Right atrium auricular region (tissue), 2 donors: ENCODE measurements around the gene KRT72. TPM values are rescaled to one million over a fixed set of nuclear protein-coding genes. Genes with fewer than 3 reads are reported as not detected.

Experiments used
- DNase-seq: peaks from one replicate; pipeline ENCODE4 v3.0.0-alpha.2; 2019; ENCODE audit warnings: low spot score
- H3K27ac ChIP-seq, 2 donors: fragments of 200-600 bp; sonication (generic); 1 replicate in 1 of 2; 2 replicates in 1 of 2; pipeline ENCODE4 v1.5.1; 2016 to 2019
- H3K27me3 ChIP-seq, 2 donors: fragments of 200-600 bp; sonication (generic); one replicate each; pipeline versions ENCODE4 v1.5.1 to v1.6.0; 2017 to 2019
- H3K36me3 ChIP-seq: fragments of 200-600 bp; sonication (generic); one replicate; pipeline ENCODE4 v1.5.1; 2016
- H3K4me1 ChIP-seq, 2 donors: fragments of 200-600 bp; sonication (generic); one replicate each; pipeline versions ENCODE4 v1.5.1 to v1.6.0; 2017 to 2019
- H3K4me3 ChIP-seq, 2 donors: fragments of 200-600 bp; sonication (generic); 1 replicate in 1 of 2; 2 replicates in 1 of 2; pipeline ENCODE4 v1.5.1; 2017 to 2019; ENCODE audit warnings: mild to moderate bottlenecking in 1 of 2, moderate library complexity in 1 of 2
- H3K9me3 ChIP-seq, 2 donors: fragments of 200-600 bp; sonication (generic); one replicate each; pipeline ENCODE4 v1.5.1; 2019
- total RNA-seq, 2 donors: library from RNA; depleted of rRNA; stranded (reverse); fragments of >200 nt; gene quantifications; one replicate each; pipeline ENCODE4 v1.1.0, GENCODE V29; 2016
- TF ChIP-seq, protein P1 (sequence below), 2 donors: fragments of 200-600 bp; sonication (generic); IDR thresholded peaks; one replicate each; pipeline ENCODE4 v1.5.1; 2019; ENCODE audit warnings: antibody characterized with exemption in 2 of 2

The KRT72 gene
- total RNA-seq, 2 donors from 2014 or later = not detected

DNA sequence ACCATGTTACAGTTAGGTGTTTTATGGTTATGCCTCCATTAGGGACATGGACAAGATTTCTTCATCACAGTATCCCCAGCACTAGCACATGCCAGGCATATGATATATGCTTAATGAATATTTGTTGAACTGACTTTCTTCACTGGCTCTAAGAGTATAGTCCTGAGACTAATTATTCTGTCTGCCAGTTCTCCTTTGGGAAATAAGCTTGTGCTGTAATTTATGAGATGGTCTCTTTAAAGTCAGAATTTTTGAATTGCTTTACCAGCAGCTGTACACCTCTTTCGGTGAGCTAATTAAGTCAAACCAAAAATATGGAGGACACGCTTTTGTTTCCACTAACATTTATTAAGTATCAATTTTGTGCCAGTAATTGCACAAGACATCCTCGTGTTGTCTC, 4.8 kb upstream of the KRT72 start:
- Histone ChIP-seq H3K4me1 (peaks cover 0 to 3% of the 10 kb centered on the region in 2 donors), H3K36me3 (no peaks in the 10 kb centered on the region), H3K27me3 (peaks cover 2 to 5% of the 10 kb centered on the region in 2 donors), H3K27ac (no peak overlapping the region), H3K4me3 (no peak overlapping the region), H3K9me3 (no peaks in the 10 kb centered on the region)
- no peak for DNase-seq
- TF ChIP-seq, protein P1, sequence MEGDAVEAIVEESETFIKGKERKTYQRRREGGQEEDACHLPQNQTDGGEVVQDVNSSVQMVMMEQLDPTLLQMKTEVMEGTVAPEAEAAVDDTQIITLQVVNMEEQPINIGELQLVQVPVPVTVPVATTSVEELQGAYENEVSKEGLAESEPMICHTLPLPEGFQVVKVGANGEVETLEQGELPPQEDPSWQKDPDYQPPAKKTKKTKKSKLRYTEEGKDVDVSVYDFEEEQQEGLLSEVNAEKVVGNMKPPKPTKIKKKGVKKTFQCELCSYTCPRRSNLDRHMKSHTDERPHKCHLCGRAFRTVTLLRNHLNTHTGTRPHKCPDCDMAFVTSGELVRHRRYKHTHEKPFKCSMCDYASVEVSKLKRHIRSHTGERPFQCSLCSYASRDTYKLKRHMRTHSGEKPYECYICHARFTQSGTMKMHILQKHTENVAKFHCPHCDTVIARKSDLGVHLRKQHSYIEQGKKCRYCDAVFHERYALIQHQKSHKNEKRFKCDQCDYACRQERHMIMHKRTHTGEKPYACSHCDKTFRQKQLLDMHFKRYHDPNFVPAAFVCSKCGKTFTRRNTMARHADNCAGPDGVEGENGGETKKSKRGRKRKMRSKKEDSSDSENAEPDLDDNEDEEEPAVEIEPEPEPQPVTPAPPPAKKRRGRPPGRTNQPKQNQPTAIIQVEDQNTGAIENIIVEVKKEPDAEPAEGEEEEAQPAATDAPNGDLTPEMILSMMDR (IDR thresholded peaks at IDR 0.05) = no peak

DNA sequence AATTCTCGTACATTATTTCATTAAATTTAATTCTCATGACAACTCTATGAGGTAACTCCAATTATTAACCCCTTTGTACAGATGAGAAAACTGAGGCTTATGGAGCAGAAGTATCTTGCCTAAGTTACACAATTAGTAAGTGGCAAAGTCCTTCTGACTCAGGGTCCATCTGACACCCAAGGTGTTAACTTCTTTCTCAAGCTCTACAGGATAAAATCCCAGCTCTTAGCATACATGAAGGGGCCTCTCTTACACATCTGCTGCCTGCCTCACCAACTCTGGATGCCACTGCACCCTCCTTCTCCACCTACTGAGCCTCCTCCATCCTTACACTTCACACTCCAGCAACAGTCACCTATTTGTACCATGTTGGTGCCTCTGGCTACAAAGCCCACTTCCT, 4.3 kb upstream of the KRT72 start:
- TF ChIP-seq, protein P1 (IDR thresholded peaks at IDR 0.05) = no peak
- Histone ChIP-seq H3K27me3 (peaks cover 1 to 2% of the 10 kb centered on the region in 2 donors), H3K27ac (no peak overlapping the region), H3K9me3 (no peaks in the 10 kb centered on the region), H3K4me1 (peaks cover 0 to 4% of the 10 kb centered on the region in 2 donors), H3K36me3 (no peaks in the 10 kb centered on the region), H3K4me3 (no peak overlapping the region)
- no peak for DNase-seq

DNA sequence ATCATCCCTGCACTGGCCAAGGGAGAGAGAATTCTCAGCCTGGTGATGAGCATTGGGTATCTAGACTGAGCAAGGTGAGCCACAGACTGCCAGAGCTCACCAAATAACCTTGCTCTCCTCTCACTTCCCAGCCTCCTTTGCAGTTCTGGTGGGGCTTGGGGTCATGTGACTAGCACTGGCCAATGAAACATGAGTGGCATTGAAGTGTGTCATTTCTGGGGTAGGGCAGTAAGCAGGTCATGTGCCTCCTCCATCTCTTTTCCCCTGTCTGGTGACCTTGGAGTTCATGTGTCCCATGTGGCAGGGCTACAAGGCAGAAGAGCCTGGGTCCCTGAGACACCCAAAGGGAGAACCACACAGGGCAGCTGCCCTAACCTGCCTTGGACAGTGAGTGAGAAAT, 3.6 kb upstream of the KRT72 start:
- Histone ChIP-seq H3K9me3 (no peaks in the 10 kb centered on the region), H3K27ac (no peak overlapping the region), H3K27me3 (peaks cover 0 to 2% of the 10 kb centered on the region in 2 donors), H3K4me3 (no peak overlapping the region), H3K36me3 (no peaks in the 10 kb centered on the region), H3K4me1 (peaks cover 0 to 4% of the 10 kb centered on the region in 2 donors)
- DNase-seq = peak; percentile 44
- TF ChIP-seq, protein P1 (IDR thresholded peaks at IDR 0.05) = no peak

DNA sequence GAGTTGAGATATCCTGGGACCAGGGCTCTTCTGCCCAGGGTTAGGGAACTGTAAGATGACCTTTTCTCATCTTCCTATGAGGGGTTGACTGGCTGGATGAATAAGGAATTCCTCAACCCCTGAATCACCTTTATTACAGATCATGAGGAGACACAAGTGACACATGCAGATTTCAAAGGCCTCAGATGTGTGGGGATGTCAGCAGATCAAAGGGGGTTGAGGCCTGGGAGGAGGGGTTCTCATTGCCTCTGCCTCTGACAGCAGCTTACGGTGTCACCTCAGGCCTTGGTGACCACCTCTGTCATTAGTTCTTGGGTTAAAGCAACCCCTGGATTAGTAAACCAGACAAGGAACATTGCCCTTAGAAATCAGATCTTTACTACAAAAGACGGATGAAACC, 2.1 kb upstream of the KRT72 start:
- Histone ChIP-seq H3K36me3 (no peaks in the 10 kb centered on the region), H3K4me3 (no peak overlapping the region), H3K27ac (no peak overlapping the region), H3K9me3 (no peaks in the 10 kb centered on the region), H3K4me1 (peaks cover 0 to 4% of the 10 kb centered on the region in 2 donors), H3K27me3 (peaks cover 0 to 2% of the 10 kb centered on the region in 2 donors)
- DNase-seq = peak; percentile 23
- TF ChIP-seq, protein P1 (IDR thresholded peaks at IDR 0.05) = no peak

DNA sequence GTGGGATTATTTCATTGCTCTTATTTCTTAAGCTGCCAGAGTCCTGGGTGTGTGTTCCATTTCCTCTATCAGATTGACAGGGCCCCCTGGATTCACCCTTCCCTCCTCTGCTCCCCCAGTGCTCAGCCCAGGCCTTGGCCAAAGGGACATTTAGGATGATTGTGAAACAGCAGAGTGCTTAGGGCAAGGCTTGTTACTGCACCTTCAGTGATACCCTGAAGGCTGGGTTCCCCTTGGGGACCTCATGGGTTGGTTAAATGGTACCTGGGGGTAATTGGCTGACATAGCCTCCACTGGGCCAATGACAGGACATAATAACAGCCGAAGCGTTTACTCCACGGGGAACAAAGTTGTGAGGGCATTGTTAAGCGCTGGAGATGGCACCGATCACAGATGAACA, 1.3 kb upstream of the KRT72 start:
- Histone ChIP-seq H3K27me3 (peaks cover 0 to 2% of the 10 kb centered on the region in 2 donors), H3K4me3 (no peak overlapping the region), H3K9me3 (no peaks in the 10 kb centered on the region), H3K27ac (no peak overlapping the region), H3K36me3 (no peaks in the 10 kb centered on the region), H3K4me1 (peaks cover 0 to 4% of the 10 kb centered on the region in 2 donors)
- peak; percentile 47 for DNase-seq
- TF ChIP-seq, protein P1 (IDR thresholded peaks at IDR 0.05) = no peak

DNA sequence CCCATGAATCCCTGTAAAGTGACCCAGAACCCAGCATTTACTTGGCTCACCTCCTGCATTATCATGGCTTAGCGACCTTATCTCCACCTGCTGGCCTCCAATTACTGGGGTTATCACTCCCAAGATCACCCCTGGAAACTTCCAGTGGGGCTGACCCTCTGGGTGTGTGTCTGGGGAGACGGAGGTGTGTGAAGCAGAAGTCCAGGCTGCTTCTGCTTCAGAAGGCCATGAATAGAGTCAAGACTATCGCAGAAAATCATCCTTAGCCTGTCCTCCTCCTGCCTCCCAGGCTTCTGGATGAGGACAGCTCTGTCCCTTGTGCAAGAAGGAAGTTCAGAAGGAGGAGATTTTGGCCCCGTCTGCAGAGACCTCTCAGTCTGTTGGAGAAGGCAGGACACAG, 408 bp upstream of the KRT72 start:
- Histone ChIP-seq H3K4me1 (peaks cover 0 to 4% of the 10 kb centered on the region in 2 donors), H3K4me3 (no peak overlapping the region), H3K27ac (no peak overlapping the region), H3K9me3 (no peaks in the 10 kb centered on the region), H3K27me3 (peaks cover 0 to 2% of the 10 kb centered on the region in 2 donors), H3K36me3 (no peaks in the 10 kb centered on the region)
- DNase-seq = peak; percentile 34
- TF ChIP-seq, protein P1 (IDR thresholded peaks at IDR 0.05) = no peak
